ENCODE measurements around the gene RNF145.

RNF145 gene

DNA sequence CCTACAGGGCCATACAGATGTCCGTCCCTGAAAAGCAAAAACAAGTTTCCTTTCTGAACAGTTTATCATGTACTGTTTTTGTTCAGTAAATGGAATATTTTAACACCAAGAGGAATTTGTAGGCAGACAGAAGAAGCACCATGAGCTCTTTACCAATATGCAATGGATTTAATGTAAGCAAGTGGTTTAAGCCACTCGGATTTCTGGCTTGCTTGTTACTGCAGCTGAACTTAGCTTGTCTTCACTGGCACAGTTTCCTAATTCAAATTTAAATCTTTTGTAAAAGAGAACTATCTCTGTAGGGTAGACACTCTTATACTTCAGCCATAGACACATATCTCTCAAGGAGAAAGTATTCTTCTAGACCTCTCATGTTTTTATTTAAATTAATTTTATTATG, 96.9 kb downstream of the RNF145 start:
- TF ChIP-seq EP300 (IDR thresholded peaks at IDR 0.05; ENCODE audit: borderline replicate concordance) (no peak), EGR1 (IDR thresholded peaks at IDR 0.05) (no peak), TAF1 (IDR thresholded peaks at IDR 0.05; ENCODE audit: low read depth) (no peak), TCF12 (IDR thresholded peaks at IDR 0.05; ENCODE audit: low read depth) (no peak), FOXM1 (IDR thresholded peaks at IDR 0.05; ENCODE audit: borderline replicate concordance, low read depth) (no peak), CREB1 (IDR thresholded peaks at IDR 0.05; ENCODE audit: low read depth) (no peak)
- TF ChIP-seq, protein P1, sequence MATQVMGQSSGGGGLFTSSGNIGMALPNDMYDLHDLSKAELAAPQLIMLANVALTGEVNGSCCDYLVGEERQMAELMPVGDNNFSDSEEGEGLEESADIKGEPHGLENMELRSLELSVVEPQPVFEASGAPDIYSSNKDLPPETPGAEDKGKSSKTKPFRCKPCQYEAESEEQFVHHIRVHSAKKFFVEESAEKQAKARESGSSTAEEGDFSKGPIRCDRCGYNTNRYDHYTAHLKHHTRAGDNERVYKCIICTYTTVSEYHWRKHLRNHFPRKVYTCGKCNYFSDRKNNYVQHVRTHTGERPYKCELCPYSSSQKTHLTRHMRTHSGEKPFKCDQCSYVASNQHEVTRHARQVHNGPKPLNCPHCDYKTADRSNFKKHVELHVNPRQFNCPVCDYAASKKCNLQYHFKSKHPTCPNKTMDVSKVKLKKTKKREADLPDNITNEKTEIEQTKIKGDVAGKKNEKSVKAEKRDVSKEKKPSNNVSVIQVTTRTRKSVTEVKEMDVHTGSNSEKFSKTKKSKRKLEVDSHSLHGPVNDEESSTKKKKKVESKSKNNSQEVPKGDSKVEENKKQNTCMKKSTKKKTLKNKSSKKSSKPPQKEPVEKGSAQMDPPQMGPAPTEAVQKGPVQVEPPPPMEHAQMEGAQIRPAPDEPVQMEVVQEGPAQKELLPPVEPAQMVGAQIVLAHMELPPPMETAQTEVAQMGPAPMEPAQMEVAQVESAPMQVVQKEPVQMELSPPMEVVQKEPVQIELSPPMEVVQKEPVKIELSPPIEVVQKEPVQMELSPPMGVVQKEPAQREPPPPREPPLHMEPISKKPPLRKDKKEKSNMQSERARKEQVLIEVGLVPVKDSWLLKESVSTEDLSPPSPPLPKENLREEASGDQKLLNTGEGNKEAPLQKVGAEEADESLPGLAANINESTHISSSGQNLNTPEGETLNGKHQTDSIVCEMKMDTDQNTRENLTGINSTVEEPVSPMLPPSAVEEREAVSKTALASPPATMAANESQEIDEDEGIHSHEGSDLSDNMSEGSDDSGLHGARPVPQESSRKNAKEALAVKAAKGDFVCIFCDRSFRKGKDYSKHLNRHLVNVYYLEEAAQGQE (IDR thresholded peaks at IDR 0.05; ENCODE audit: low read depth), result no peak
- TF ChIP-seq, protein P2, sequence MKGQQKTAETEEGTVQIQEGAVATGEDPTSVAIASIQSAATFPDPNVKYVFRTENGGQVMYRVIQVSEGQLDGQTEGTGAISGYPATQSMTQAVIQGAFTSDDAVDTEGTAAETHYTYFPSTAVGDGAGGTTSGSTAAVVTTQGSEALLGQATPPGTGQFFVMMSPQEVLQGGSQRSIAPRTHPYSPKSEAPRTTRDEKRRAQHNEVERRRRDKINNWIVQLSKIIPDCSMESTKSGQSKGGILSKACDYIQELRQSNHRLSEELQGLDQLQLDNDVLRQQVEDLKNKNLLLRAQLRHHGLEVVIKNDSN (IDR thresholded peaks at IDR 0.05), result no peak

Measured in Ishikawa (cell line).